Measurements from ENCODE around the gene MLN. TPM values are rescaled to one million over a fixed set of nuclear protein-coding genes. Genes with fewer than 3 reads are reported as not detected.

The MLN gene
- total and polyA plus RNA-seq, 8 donors = 0.28 TPM; not detected in 7

DNA sequence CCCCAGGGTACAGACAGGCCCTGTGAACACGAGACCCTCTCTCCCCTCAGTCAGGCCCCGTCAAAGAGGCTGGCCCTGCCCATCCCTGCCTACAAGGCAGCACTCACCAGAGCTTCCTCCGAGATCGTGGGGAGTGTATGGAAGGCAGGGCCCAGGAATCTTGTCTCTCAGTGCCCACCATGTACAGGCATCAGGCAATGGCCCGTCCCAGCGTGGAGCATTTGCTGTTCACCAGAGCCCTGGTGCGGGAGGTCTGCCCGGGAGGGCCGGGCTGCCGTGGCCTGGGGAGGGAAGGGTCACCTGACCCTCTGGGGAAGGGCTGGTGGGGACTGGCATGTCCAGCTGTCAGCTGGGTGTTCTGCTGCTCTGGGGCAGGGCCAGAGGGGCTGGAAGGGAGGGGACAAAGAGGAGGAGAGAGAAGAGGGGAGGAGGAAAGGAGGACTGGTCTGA, 57.1 kb downstream of the MLN start, which contains the start of gene IP6K3:
Gene IP6K3, minus strand, starts transcription at position 255 of the 450 bp plus-strand sequence. CDS start 11,429 bp downstream, outside the sequence.
- Histone ChIP-seq H3K36me3 (no peaks in the 10 kb centered on the region), H3K9me3 (no peaks in the 10 kb centered on the region), H3K4me3 (peak within 1 kb of the TSS in 1 of 2 donors; percentile 6), H3K27me3 (no peaks in the 10 kb centered on the region), H3K27ac (no peak within 1 kb of the TSS), H3K4me1 (peaks cover 7 to 12% of the 10 kb centered on the region in 2 donors)
- intact Hi-C loops (cut with DNase I) = no loop called here
- ATAC-seq (no peak), DNase-seq (peak in 1 of 4 donors; percentile 50)
- TF ChIP-seq, protein P1, sequence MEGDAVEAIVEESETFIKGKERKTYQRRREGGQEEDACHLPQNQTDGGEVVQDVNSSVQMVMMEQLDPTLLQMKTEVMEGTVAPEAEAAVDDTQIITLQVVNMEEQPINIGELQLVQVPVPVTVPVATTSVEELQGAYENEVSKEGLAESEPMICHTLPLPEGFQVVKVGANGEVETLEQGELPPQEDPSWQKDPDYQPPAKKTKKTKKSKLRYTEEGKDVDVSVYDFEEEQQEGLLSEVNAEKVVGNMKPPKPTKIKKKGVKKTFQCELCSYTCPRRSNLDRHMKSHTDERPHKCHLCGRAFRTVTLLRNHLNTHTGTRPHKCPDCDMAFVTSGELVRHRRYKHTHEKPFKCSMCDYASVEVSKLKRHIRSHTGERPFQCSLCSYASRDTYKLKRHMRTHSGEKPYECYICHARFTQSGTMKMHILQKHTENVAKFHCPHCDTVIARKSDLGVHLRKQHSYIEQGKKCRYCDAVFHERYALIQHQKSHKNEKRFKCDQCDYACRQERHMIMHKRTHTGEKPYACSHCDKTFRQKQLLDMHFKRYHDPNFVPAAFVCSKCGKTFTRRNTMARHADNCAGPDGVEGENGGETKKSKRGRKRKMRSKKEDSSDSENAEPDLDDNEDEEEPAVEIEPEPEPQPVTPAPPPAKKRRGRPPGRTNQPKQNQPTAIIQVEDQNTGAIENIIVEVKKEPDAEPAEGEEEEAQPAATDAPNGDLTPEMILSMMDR (IDR thresholded peaks at IDR 0.05) = no peak

DNA sequence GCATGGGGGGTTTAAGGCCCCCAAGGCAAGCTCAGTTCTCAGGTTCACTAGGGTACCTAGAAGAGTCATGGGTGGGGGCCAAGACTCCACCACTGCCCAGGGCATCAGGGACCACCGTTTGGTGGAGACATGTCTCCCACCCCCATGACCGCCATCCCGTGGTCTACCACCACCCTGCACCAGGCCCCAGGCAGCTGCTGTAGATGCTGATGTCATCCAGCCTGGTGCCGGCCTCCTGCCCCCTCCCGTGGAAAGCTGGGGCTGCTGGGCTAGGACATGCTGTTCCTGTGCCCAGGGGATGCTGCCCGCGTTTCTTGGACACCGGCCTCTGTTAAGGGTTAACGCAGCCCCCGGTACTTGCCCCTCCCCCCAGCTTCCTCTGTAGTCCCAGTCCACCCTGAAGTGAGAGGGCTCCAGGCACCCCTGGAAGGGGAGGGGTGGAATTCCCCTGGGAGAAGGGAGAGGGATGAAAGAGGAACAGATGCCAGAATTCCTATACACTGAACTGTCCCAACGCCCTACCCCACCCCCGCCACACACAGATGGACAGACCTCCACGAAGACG, 57.7 kb downstream of the MLN start:
- Histone ChIP-seq H3K36me3 (no peaks in the 10 kb centered on the region), H3K27ac (no peak overlapping the region), H3K9me3 (no peaks in the 10 kb centered on the region), H3K27me3 (no peaks in the 10 kb centered on the region), H3K4me3 (peak overlapping the region in 1 of 2 donors; percentile 6), H3K4me1 (peaks cover 7 to 12% of the 10 kb centered on the region in 2 donors)
- intact Hi-C loops (cut with DNase I) = no loop called here
- TF ChIP-seq, protein P1 (IDR thresholded peaks at IDR 0.05) = no peak
- peak in 1 of 4 donors; percentile 45 for DNase-seq
- ATAC-seq = no peak

DNA sequence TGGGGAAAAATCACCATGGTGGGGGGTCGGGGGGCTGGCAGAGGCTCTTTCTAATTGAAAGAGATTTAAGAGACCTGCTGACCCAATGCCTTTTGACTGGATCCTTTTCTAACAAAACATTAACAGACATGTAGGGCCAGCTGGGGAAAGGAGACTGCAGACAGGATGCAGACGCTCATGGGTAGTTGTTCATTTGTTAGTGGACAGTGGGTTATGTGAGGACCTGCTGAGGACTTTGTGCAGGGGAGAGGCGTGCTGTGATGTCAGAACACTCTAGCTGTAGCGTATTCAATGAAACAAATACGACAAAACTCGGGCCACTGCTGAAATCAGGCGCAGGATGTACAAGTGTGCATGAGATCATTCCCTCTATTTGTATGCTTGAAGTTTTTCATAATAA, 58.3 kb downstream of the MLN start:
- H3K4me3 ChIP-seq = peak overlapping the region in 1 of 2 donors; percentile 6
- H3K27me3 ChIP-seq = no peaks in the 10 kb centered on the region

DNA sequence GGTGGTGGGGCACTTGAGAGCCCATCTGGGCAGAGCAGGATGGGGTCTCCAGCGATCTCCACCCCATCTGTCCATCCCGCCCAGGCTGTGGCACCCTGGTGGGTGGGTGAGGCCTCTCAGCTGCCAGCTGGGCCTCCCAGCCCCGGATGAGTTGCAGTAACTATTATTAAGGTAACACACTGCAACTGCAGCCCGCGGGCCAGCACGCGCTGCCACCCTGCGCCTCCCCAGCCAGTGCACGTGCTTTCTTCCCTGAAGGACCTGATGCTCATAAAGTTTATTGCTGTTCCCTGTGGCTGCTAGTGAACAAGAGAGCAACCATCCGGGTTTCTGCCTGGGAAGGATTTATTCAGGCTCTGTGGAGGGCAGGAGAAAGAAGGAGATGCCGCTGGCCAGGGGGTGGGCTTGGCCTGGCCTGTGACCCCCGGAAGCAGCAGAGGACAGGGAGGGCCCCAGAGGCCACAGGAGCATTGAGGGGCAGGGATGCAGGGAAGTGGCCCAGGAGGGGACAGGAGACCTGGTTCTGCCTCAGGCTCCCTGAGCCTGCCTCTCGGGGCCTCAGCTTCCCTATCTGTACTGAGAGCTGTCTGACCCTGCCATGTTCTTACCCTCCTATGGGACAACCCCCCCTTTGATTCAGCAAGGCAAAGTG, 58.8 kb downstream of the MLN start:
- no peak for ATAC-seq
- DNase-seq = no peak
- Histone ChIP-seq H3K4me1 (peaks cover 7 to 16% of the 10 kb centered on the region in 2 donors), H3K27ac (no peak overlapping the region), H3K27me3 (no peaks in the 10 kb centered on the region), H3K36me3 (no peaks in the 10 kb centered on the region), H3K9me3 (no peaks in the 10 kb centered on the region), H3K4me3 (peak overlapping the region in 1 of 2 donors; percentile 6)
- intact Hi-C loops (cut with DNase I) = no loop called here
- TF ChIP-seq, protein P1 (IDR thresholded peaks at IDR 0.05) = no peak

More for the DNA sequence above, 58.3 kb downstream of the MLN start:
- TF ChIP-seq, protein P1 (IDR thresholded peaks at IDR 0.05) = no peak
- no peak for ATAC-seq
- intact Hi-C loops (cut with DNase I) = no loop called here
- H3K4me1 ChIP-seq = peaks cover 7 to 12% of the 10 kb centered on the region in 2 donors
- no peak overlapping the region for H3K27ac ChIP-seq
- H3K9me3 ChIP-seq = no peaks in the 10 kb centered on the region
- peak in 1 of 4 donors; percentile 60 for DNase-seq
- H3K36me3 ChIP-seq = no peaks in the 10 kb centered on the region

Other genes with a start within 250 kb of the MLN start
- 10 to 100 TPM; 26.5 to 27.0 TPM for gene BAK1, start 223.7 kb downstream of the MLN start, total RNA-seq
- gene BAK1, start 223.7 kb downstream of the MLN start, polyA plus RNA-seq (ENCODE audit: insufficient read length in 6 of 6) = 10 to 100 TPM; 13.1 to 19.3 (median 17.9) TPM
- gene ITPR3, start 182.7 kb downstream of the MLN start, total RNA-seq = 100 to 1,000 TPM; 107 to 147 TPM
- gene ITPR3, start 182.7 kb downstream of the MLN start, polyA plus RNA-seq (ENCODE audit: insufficient read length in 6 of 6) = 10 to 100 TPM; 70.8 to 99.0 (median 90.0) TPM
- 10 to 100 TPM; 60.3 to 73.7 TPM for gene UQCC2, start 92.3 kb downstream of the MLN start, total RNA-seq
- 10 to 100 TPM; 54.4 to 83.1 (median 59.8) TPM for gene UQCC2, start 92.3 kb downstream of the MLN start, polyA plus RNA-seq (ENCODE audit: insufficient read length in 6 of 6)
- 1 to 10 TPM in 1 of 2 donors, under 1 TPM in 1; 0.87 to 3.4 TPM for gene IP6K3, start 57.1 kb downstream of the MLN start, total RNA-seq
- gene IP6K3, start 57.1 kb downstream of the MLN start, polyA plus RNA-seq (ENCODE audit: insufficient read length in 6 of 6) = 1 to 10 TPM; 2.8 to 5.4 (median 3.9) TPM
- 10 to 100 TPM; 47.9 to 57.7 TPM for gene LEMD2, start 14.9 kb downstream of the MLN start, total RNA-seq
- 10 to 100 TPM; 68.5 to 80.7 (median 70.5) TPM for gene LEMD2, start 14.9 kb downstream of the MLN start, polyA plus RNA-seq (ENCODE audit: insufficient read length in 6 of 6)

All from left lung (tissue), 10 donors.